HG02973 (cell line): ENCODE data around the gene SLC22A15.

ENCODE experiments used
- ATAC-seq: cut with Tn5 transposase; IDR thresholded peaks from one replicate; pipeline ENCODE4 v1.9.1; 2021; ENCODE audit warnings: moderate library complexity; ENCODE audit not compliant: unreplicated experiment

SLC22A15 gene

GRCh38 chr1:116099379-116099778 lies 123.1 kb downstream of the SLC22A15 start:
- no peak for ATAC-seq

GRCh38 chr1:116099919-116100318 lies 123.6 kb downstream of the SLC22A15 start:
- ATAC-seq, result no peak

- ATAC-seq, result no peak
These were observed 128.4 kb downstream of the SLC22A15 start for GRCh38 chr1:116104667-116105066.

GRCh38 chr1:116105996-116106395 lies 129.7 kb downstream of the SLC22A15 start:
- ATAC-seq, result no peak

- no peak for ATAC-seq
These were observed 130.3 kb downstream of the SLC22A15 start for GRCh38 chr1:116106646-116107045.

- no peak for ATAC-seq
These were observed 131.1 kb downstream of the SLC22A15 start for GRCh38 chr1:116107371-116107770.

- peak; percentile 55 for ATAC-seq
These were observed 134.5 kb downstream of the SLC22A15 start, which contains the start of gene MAB21L3 for GRCh38 chr1:116110567-116111523. TSS of gene MAB21L3 (plus strand) at chr1:116111399. CDS start at chr1:116112616, 1,217 bp downstream.

- no peak for ATAC-seq
These were observed 135.3 kb downstream of the SLC22A15 start for GRCh38 chr1:116111524-116112021.

GRCh38 chr1:116112388-116113140 lies 136.3 kb downstream of the SLC22A15 start:
- ATAC-seq, result no peak

GRCh38 chr1:116113615-116114014 lies 137.3 kb downstream of the SLC22A15 start:
- no peak for ATAC-seq

- no peak for ATAC-seq
These were observed 139.4 kb downstream of the SLC22A15 start for GRCh38 chr1:116115476-116116439.

- ATAC-seq, result no peak
These were observed 142.2 kb downstream of the SLC22A15 start for GRCh38 chr1:116118471-116118870.
